PC-9 (cell line): Measurements from ENCODE around the gene SCRN2.

Source experiments
- EZH2 ChIP-seq: fragments of 200-600 bp; sonication (generic); IDR thresholded peaks from 2 replicates; pipeline ENCODE4 v1.8.0; 2017; ENCODE audit warnings: antibody characterized with exemption, low read depth
- TF ChIP-seq, protein P1 (sequence below): fragments of 200-600 bp; sonication (generic); conservative IDR thresholded peaks from 2 replicates; pipeline ENCODE4 v1.6.1; 2017; ENCODE audit warnings: mixed run types, antibody characterized with exemption, mild to moderate bottlenecking, moderate library complexity

- TF ChIP-seq, protein P1, sequence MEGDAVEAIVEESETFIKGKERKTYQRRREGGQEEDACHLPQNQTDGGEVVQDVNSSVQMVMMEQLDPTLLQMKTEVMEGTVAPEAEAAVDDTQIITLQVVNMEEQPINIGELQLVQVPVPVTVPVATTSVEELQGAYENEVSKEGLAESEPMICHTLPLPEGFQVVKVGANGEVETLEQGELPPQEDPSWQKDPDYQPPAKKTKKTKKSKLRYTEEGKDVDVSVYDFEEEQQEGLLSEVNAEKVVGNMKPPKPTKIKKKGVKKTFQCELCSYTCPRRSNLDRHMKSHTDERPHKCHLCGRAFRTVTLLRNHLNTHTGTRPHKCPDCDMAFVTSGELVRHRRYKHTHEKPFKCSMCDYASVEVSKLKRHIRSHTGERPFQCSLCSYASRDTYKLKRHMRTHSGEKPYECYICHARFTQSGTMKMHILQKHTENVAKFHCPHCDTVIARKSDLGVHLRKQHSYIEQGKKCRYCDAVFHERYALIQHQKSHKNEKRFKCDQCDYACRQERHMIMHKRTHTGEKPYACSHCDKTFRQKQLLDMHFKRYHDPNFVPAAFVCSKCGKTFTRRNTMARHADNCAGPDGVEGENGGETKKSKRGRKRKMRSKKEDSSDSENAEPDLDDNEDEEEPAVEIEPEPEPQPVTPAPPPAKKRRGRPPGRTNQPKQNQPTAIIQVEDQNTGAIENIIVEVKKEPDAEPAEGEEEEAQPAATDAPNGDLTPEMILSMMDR: no peak
- no peak for TF ChIP-seq EZH2
Measured at GRCh38 chr17:47844227-47844626, 3.2 kb upstream of the SCRN2 start.
